ENCODE results near the gene CNOT6L. TPM values are rescaled to one million over a fixed set of nuclear protein-coding genes. Genes with fewer than 3 reads are reported as not detected.

The CNOT6L gene
- polyA plus RNA-seq, 1 donor (not counting 4 experiments of a cell fraction or from before 2014, with no cell fraction given): 12.0 TPM

DNA sequence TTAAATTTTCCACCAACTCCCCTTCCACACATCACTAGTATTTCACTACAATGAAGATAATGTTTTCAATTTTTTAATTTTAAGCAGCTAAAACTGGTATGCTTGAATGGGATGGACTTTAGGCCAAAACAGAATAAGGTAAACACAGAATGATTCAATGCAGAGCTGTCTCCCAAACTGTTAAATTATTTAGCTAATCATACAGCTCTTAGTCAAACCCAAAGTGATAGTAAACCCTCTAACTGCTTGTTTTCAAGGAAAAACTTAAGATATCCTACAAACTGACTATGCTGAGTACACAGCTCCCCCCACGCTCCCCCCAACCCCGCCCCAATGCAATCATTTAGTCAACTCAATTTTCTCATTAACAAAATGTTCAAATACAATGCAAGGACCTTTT is 30.2 kb downstream of the CNOT6L start:
- dilution Hi-C loops (cut with MboI; ENCODE audit: extremely low pct_ligation_motif_present, low sequenced_read_pairs): no loop called here

GRCh38 chr4:77787969-77788368 is 31.2 kb downstream of the CNOT6L start:
- H4K20me1 ChIP-seq (ENCODE audit: control insufficient read depth, extremely low read depth, insufficient read depth, low read length): no peaks in the 10 kb centered on the region
- H3K27me3 ChIP-seq (ENCODE audit: control insufficient read depth, extremely low read depth, insufficient read depth, low read length): no peaks in the 10 kb centered on the region
- no peak overlapping the region for H2AFZ ChIP-seq (ENCODE audit: control insufficient read depth, low read length)
- H3K27ac ChIP-seq (ENCODE audit: control insufficient read depth, insufficient read depth, low read length): no peak overlapping the region
- H3K36me3 ChIP-seq (ENCODE audit: control insufficient read depth in 2 of 2, extremely low read depth in 1 of 2, insufficient read depth in 2 of 2, low read length in 2 of 2): no peaks in the 10 kb centered on the region
- H3K9me1 ChIP-seq (ENCODE audit: control insufficient read depth, extremely low read depth, insufficient read depth, low read length): no peaks in the 10 kb centered on the region
- no peak overlapping the region for H3K9ac ChIP-seq (ENCODE audit: control insufficient read depth, extremely low read depth, insufficient read depth, low read length)
- dilution Hi-C loops (cut with MboI; ENCODE audit: extremely low pct_ligation_motif_present, low sequenced_read_pairs): no loop called here
- TF ChIP-seq, protein P1, sequence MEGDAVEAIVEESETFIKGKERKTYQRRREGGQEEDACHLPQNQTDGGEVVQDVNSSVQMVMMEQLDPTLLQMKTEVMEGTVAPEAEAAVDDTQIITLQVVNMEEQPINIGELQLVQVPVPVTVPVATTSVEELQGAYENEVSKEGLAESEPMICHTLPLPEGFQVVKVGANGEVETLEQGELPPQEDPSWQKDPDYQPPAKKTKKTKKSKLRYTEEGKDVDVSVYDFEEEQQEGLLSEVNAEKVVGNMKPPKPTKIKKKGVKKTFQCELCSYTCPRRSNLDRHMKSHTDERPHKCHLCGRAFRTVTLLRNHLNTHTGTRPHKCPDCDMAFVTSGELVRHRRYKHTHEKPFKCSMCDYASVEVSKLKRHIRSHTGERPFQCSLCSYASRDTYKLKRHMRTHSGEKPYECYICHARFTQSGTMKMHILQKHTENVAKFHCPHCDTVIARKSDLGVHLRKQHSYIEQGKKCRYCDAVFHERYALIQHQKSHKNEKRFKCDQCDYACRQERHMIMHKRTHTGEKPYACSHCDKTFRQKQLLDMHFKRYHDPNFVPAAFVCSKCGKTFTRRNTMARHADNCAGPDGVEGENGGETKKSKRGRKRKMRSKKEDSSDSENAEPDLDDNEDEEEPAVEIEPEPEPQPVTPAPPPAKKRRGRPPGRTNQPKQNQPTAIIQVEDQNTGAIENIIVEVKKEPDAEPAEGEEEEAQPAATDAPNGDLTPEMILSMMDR (optimal IDR thresholded peaks at IDR 0.05 in 1 of 3, IDR thresholded peaks at IDR 0.05 in 1 of 3, conservative IDR thresholded peaks at IDR 0.05 in 1 of 3; ENCODE audit: extremely low read depth in 1 of 3, insufficient read depth in 2 of 3, low read length in 3 of 3): no peak
- TF ChIP-seq EZH2 (IDR thresholded peaks at IDR 0.05; ENCODE audit: low read length): no peak
- H3K4me1 ChIP-seq (ENCODE audit: control insufficient read depth, extremely low read depth, insufficient read depth, low read length): no peaks in the 10 kb centered on the region
- H3K9me3 ChIP-seq (ENCODE audit: control insufficient read depth, low read depth, low read length): no peaks in the 10 kb centered on the region
- peaks cover 46% of the 10 kb centered on the region for H3K79me2 ChIP-seq (ENCODE audit: control insufficient read depth, insufficient read depth, low read length)
- no peak overlapping the region for H3K4me2 ChIP-seq (ENCODE audit: control insufficient read depth, extremely low read depth, insufficient read depth, low read depth, low read length)
- H3K4me3 ChIP-seq (ENCODE audit: control insufficient read depth in 2 of 3, extremely low read depth in 1 of 3, insufficient read depth in 2 of 3, low read depth in 1 of 3, low read length in 3 of 3): no peak overlapping the region
- no peak for DNase-seq (ENCODE audit: low read depth, low spot score)
- FAIRE-seq: no peak

More for the DNA sequence above, 30.2 kb downstream of the CNOT6L start:
- H3K9me1 ChIP-seq (ENCODE audit: control insufficient read depth, extremely low read depth, insufficient read depth, low read length): no peaks in the 10 kb centered on the region
- no peak for FAIRE-seq
- H3K27me3 ChIP-seq (ENCODE audit: control insufficient read depth, extremely low read depth, insufficient read depth, low read length): no peaks in the 10 kb centered on the region
- no peaks in the 10 kb centered on the region for H3K36me3 ChIP-seq (ENCODE audit: control insufficient read depth in 2 of 2, extremely low read depth in 1 of 2, insufficient read depth in 2 of 2, low read length in 2 of 2)
- DNase-seq (ENCODE audit: low read depth, low spot score): no peak
- H3K79me2 ChIP-seq (ENCODE audit: control insufficient read depth, insufficient read depth, low read length): peaks cover 52% of the 10 kb centered on the region
- no peaks in the 10 kb centered on the region for H3K9me3 ChIP-seq (ENCODE audit: control insufficient read depth, low read depth, low read length)
- no peaks in the 10 kb centered on the region for H4K20me1 ChIP-seq (ENCODE audit: control insufficient read depth, extremely low read depth, insufficient read depth, low read length)
- H3K27ac ChIP-seq (ENCODE audit: control insufficient read depth, insufficient read depth, low read length): no peak overlapping the region
- no peak overlapping the region for H3K4me3 ChIP-seq (ENCODE audit: control insufficient read depth in 2 of 3, extremely low read depth in 1 of 3, insufficient read depth in 2 of 3, low read depth in 1 of 3, low read length in 3 of 3)
- H3K9ac ChIP-seq (ENCODE audit: control insufficient read depth, extremely low read depth, insufficient read depth, low read length): no peak overlapping the region
- no peak overlapping the region for H3K4me2 ChIP-seq (ENCODE audit: control insufficient read depth, extremely low read depth, insufficient read depth, low read depth, low read length)
- H2AFZ ChIP-seq (ENCODE audit: control insufficient read depth, low read length): no peak overlapping the region
- H3K4me1 ChIP-seq (ENCODE audit: control insufficient read depth, extremely low read depth, insufficient read depth, low read length): no peaks in the 10 kb centered on the region
- TF ChIP-seq, protein P1 (optimal IDR thresholded peaks at IDR 0.05 in 1 of 3, IDR thresholded peaks at IDR 0.05 in 1 of 3, conservative IDR thresholded peaks at IDR 0.05 in 1 of 3; ENCODE audit: extremely low read depth in 1 of 3, insufficient read depth in 2 of 3, low read length in 3 of 3): no peak
- no peak for TF ChIP-seq EZH2 (IDR thresholded peaks at IDR 0.05; ENCODE audit: low read length)

Data from keratinocyte (primary cell).